ENCODE measurements around the gene CD58.
A peak's percentile ranks its signal among the peaks of the same experiment; 100 is the strongest.
"Not testable (repeated sequence)": the region's sequence is repeated elsewhere in the genome, so short reads cannot be mapped to it uniquely, and the experiment has no call there.

The CD58 gene

GRCh38 chr1:116569776-116570357 lies 959 bp downstream of the CD58 start:
- peak; percentile 15 for DNase-seq (ENCODE audit: low read depth)

GRCh38 chr1:116569381-116569670 lies 1.5 kb downstream of the CD58 start:
- DNase-seq (ENCODE audit: low read depth) = no peak

- no peak for DNase-seq (ENCODE audit: low read depth)
Observed at GRCh38 chr1:116568662-116569380, 2.0 kb downstream of the CD58 start.

- DNase-seq (ENCODE audit: low read depth) = no peak
Observed at GRCh38 chr1:116567790-116568661, 2.8 kb downstream of the CD58 start.

- no peak for DNase-seq (ENCODE audit: low read depth)
Observed at GRCh38 chr1:116565222-116565621, 5.6 kb downstream of the CD58 start.

GRCh38 chr1:116564426-116564825 lies 6.4 kb downstream of the CD58 start:
- no peak for DNase-seq (ENCODE audit: low read depth)

GRCh38 chr1:116562465-116562864 lies 8.4 kb downstream of the CD58 start:
- DNase-seq (ENCODE audit: low read depth) = not testable (repeated sequence)

- DNase-seq (ENCODE audit: low read depth) = no peak
Observed at GRCh38 chr1:116561563-116561962, 9.3 kb downstream of the CD58 start.

- DNase-seq (ENCODE audit: low read depth) = no peak
Observed at GRCh38 chr1:116560704-116561490, 9.9 kb downstream of the CD58 start.

GRCh38 chr1:116559304-116559761 lies 11.5 kb downstream of the CD58 start:
- no peak for DNase-seq (ENCODE audit: low read depth)

GRCh38 chr1:116558571-116558970 lies 12.3 kb downstream of the CD58 start:
- DNase-seq (ENCODE audit: low read depth) = no peak

GRCh38 chr1:116558140-116558549 lies 12.7 kb downstream of the CD58 start:
- DNase-seq (ENCODE audit: low read depth) = no peak

GRCh38 chr1:116557323-116557878 lies 13.4 kb downstream of the CD58 start:
- no peak for DNase-seq (ENCODE audit: low read depth)

- peak; percentile 51 for DNase-seq (ENCODE audit: low read depth)
Observed at GRCh38 chr1:116556289-116557006, 14.4 kb downstream of the CD58 start.

- DNase-seq (ENCODE audit: low read depth) = no peak
Observed at GRCh38 chr1:116554924-116555323, 15.9 kb downstream of the CD58 start.

GRCh38 chr1:116553386-116554115 lies 17.3 kb downstream of the CD58 start:
- no peak for DNase-seq (ENCODE audit: low read depth)

- DNase-seq (ENCODE audit: low read depth) = no peak
Observed at GRCh38 chr1:116546354-116546977, 24.4 kb downstream of the CD58 start.

GRCh38 chr1:116545359-116545705 lies 25.5 kb downstream of the CD58 start:
- DNase-seq (ENCODE audit: low read depth) = no peak

GRCh38 chr1:116544588-116545358 lies 26.1 kb downstream of the CD58 start:
- DNase-seq (ENCODE audit: low read depth) = no peak
